GM06990 (cell line): ENCODE measurements around the gene VIPR2.

Experiments used
- DNase-seq: peaks from one replicate; pipeline ENCODE4 v3.0.0-alpha.2; 2011; ENCODE audit not compliant: insufficient read length; ENCODE audit errors: extremely low read depth
- H3K27me3 ChIP-seq: replicated peaks from 2 replicates; pipeline ENCODE4 v1.6.0; 2011; ENCODE audit warnings: low read length; ENCODE audit not compliant: control insufficient read depth, insufficient read depth
- H3K36me3 ChIP-seq: 2 replicates; pipeline ENCODE4 v1.5.1; 2011; ENCODE audit warnings: low read length; ENCODE audit not compliant: control insufficient read depth, insufficient read depth
- H3K4me3 ChIP-seq: replicated peaks from 2 replicates; pipeline ENCODE4 v1.5.1; 2011; ENCODE audit warnings: low read depth, mild to moderate bottlenecking, control low read depth, low read length
- TF ChIP-seq, protein P1 (sequence below): IDR thresholded peaks from 2 replicates; pipeline ENCODE4 v1.5.1; 2011; ENCODE audit warnings: low read length, control low read depth, mild to moderate bottlenecking, inconsistent platforms; ENCODE audit not compliant: insufficient read depth, poor library complexity, severe bottlenecking

Gene VIPR2

DNA sequence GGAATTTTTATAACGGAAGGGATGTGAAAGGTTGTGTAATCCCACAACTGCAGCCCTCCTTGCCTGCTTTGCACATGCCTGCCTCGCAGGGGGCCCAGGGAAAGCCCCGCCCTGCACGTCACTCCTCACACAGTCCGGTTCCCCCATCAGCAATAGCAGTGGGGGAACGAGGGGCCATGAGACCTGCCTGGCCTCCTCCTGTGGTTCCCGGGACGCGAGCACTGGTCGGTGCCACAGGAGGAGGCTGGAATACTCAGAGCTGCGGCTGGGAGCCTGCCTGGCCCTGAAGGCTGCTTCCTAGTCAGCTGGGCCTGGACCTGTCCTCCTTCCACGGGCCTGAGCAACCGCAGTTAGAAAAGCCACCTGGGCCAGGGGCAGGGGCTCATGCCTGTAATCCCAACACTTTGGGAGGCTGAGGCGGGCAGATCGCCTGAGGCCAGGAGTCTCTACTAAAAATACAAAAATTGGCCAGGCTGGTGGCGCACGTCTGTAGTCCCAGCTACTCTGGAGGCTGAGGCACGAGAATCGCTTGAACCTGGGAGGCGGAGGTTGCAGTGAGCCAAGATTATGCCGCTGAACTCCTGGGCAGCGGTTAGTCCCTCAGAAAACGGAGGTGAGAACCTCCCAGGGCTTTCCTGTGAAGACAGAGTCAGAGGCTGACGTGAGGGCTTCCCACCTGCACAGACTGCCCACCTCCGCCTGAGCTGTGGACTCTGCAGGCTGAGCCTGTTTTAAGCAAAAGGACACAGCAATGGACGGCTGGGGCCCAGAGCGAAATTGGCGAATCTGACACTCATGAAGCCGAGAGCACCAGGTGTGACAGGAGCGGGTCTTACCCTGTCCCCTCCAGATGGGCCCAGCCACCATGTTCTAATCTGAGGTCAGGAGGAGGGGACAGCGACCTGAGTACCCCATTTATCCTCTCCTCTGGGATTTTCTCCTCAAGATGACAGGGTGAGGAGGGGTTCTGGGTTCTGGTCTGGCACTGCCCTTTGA lies 52.9 kb downstream of the VIPR2 start:
- Histone ChIP-seq H3K36me3 (no peaks in the 10 kb centered on the region), H3K27me3 (no peaks in the 10 kb centered on the region), H3K4me3 (no peak overlapping the region)
- TF ChIP-seq, protein P1, sequence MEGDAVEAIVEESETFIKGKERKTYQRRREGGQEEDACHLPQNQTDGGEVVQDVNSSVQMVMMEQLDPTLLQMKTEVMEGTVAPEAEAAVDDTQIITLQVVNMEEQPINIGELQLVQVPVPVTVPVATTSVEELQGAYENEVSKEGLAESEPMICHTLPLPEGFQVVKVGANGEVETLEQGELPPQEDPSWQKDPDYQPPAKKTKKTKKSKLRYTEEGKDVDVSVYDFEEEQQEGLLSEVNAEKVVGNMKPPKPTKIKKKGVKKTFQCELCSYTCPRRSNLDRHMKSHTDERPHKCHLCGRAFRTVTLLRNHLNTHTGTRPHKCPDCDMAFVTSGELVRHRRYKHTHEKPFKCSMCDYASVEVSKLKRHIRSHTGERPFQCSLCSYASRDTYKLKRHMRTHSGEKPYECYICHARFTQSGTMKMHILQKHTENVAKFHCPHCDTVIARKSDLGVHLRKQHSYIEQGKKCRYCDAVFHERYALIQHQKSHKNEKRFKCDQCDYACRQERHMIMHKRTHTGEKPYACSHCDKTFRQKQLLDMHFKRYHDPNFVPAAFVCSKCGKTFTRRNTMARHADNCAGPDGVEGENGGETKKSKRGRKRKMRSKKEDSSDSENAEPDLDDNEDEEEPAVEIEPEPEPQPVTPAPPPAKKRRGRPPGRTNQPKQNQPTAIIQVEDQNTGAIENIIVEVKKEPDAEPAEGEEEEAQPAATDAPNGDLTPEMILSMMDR: no peak
- no peak for DNase-seq

DNA sequence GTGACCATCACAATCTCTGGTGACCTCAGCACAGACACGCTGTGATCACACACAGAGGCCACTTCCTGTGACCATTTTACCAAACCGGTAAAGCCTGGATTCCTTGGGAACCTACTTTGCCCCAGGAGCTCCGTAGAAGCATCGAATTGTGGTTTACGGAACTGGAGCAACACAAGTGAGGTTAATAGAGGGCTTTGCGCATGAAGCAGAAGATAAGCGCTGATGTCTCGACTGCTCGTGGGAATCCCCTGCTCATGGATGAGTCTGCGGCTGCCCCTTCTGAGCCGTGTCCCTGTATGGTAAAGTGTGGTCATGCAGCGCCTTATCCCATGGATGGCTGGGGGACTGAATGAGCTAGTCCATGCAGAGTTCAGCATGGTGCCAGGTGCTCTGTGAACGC lies 53.6 kb downstream of the VIPR2 start:
- TF ChIP-seq, protein P1: no peak
- no peak for DNase-seq
- no peaks in the 10 kb centered on the region for H3K27me3 ChIP-seq
- H3K36me3 ChIP-seq: no peaks in the 10 kb centered on the region
- no peak overlapping the region for H3K4me3 ChIP-seq

DNA sequence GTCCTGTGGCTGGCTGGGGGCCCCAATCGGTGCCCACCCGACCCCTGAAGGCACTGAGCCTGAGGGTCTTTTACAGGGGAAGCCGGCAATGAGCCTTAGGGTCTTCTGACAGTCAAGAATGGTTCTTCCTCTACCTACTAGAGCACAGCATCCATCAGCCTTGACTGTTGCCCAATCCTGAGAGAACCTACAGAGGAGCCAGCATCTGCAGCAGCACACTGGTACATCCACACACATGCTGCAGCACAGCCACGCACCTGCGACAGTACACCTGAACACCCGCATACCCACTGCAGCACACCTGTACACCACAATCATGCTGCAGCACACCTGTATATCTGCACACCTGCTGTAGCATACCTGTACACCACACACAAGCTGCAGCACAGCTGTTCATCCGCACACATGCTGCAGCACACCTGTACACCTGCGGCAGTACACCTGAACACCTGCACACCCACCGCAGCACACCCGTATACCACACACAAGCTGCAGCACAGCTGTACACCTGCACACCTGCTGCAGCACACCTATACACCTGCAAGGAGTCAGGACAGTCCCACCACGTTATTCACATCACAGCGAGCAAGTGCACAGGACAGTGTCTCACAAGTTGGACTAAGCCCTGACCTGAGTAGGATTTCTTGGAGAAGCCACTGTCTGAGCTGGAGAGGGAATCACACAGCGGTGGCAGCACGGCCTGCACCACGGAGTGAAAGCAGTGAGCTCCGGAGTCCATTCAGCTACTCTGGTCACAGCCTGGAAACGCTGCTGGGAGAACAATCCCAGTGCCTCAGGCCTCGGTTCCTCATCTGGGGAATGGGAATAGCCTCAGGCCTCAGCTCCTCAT lies 56.4 kb downstream of the VIPR2 start:
- no peaks in the 10 kb centered on the region for H3K36me3 ChIP-seq
- TF ChIP-seq, protein P1: no peak

DNA sequence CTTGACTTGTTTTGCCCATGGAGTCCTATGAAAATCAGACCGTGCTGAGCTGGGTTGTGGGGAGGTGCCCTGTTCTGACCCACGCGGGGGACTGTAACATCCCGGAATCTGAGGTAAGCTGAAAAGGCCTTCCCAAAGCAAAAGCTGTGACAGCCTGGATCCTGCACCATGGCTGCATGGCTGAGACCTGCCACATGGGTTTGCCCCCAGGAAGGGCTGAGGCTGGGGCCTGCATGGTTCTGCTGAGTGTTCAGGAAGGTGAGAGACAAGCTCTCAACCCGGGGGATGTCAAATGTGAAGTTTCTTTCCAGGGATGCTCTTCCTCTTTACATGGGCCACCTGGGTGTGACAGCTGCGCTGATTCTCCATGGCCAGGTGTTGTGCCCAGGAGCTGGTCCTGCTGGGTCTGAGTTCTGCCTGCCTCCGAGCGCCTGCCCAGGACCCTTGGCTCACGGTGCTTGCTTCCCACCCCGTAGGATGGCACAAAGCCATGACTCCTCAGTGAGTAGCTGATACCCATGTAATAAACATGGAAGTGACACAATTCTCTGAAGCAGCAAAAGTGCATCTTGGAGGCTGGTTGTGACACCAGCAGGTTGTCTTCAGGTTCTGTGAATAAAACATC lies 58.3 kb downstream of the VIPR2 start:
- TF ChIP-seq, protein P1: no peak
- H3K4me3 ChIP-seq: no peak overlapping the region
- no peaks in the 10 kb centered on the region for H3K36me3 ChIP-seq
- H3K27me3 ChIP-seq: no peaks in the 10 kb centered on the region
- DNase-seq: no peak

More for the DNA sequence above, 56.4 kb downstream of the VIPR2 start:
- DNase-seq: no peak
- H3K4me3 ChIP-seq: no peak overlapping the region
- no peaks in the 10 kb centered on the region for H3K27me3 ChIP-seq

GRCh38 chr7:159084069-159084801 lies 60.4 kb downstream of the VIPR2 start:
- DNase-seq: no peak
- H3K36me3 ChIP-seq: no peaks in the 10 kb centered on the region
- TF ChIP-seq, protein P1: no peak
- H3K27me3 ChIP-seq: no peaks in the 10 kb centered on the region
- no peak overlapping the region for H3K4me3 ChIP-seq
